ENCODE measurements around the gene FBXO41. TPM values are rescaled to one million over a fixed set of nuclear protein-coding genes. Genes with fewer than 3 reads are reported as not detected.

Gene FBXO41
- total and polyA plus RNA-seq, 4 donors: 0.25 to 4.7 (median 2.2) TPM

- peaks cover 0 to 3% of the 10 kb centered on the region in 2 donors for H3K27me3 ChIP-seq (ENCODE audit: control insufficient read depth in 1 of 2, insufficient read depth in 2 of 2, low read length in 1 of 2)
- no peak overlapping the region for H3K27ac ChIP-seq (ENCODE audit: low read depth in 1 of 2, low read length in 2 of 2)
- no peak for DNase-seq
- intact Hi-C loops (cut with DNase I): no loop called here
- no peaks in the 10 kb centered on the region for H3K4me1 ChIP-seq (ENCODE audit: control insufficient read depth in 1 of 2, insufficient read depth in 2 of 2, low read length in 2 of 2)
- H3K4me3 ChIP-seq (ENCODE audit: low read length in 2 of 2): no peak overlapping the region
- ATAC-seq (ENCODE audit: low FRiP score): no peak
- no peaks in the 10 kb centered on the region for H3K36me3 ChIP-seq (ENCODE audit: control insufficient read depth in 1 of 2, insufficient read depth in 2 of 2, low read length in 1 of 2)
- H3K9me3 ChIP-seq (ENCODE audit: control insufficient read depth, low read length): peaks cover 5% of the 10 kb centered on the region
- 63 to 67% methylated on average over 9 of the region's 9 CpGs for WGBS, 2 donors
Measured at GRCh38 chr2:73279852-73280251, 4.4 kb downstream of the FBXO41 start.

- DNase-seq: no peak
- intact Hi-C loops (cut with DNase I): no loop called here
- ATAC-seq (ENCODE audit: low FRiP score): no peak
- H3K4me1 ChIP-seq (ENCODE audit: control insufficient read depth in 1 of 2, insufficient read depth in 2 of 2, low read length in 2 of 2): no peaks in the 10 kb centered on the region
- 75 to 76% methylated on average over 1 of the region's 1 CpG for WGBS, 2 donors
- H3K27me3 ChIP-seq (ENCODE audit: control insufficient read depth in 1 of 2, insufficient read depth in 2 of 2, low read length in 1 of 2): peaks cover 0 to 4% of the 10 kb centered on the region in 2 donors
- no peak overlapping the region for H3K4me3 ChIP-seq (ENCODE audit: low read length in 2 of 2)
- peaks cover 3% of the 10 kb centered on the region for H3K9me3 ChIP-seq (ENCODE audit: control insufficient read depth, low read length)
- no peaks in the 10 kb centered on the region for H3K36me3 ChIP-seq (ENCODE audit: control insufficient read depth in 1 of 2, insufficient read depth in 2 of 2, low read length in 1 of 2)
- H3K27ac ChIP-seq (ENCODE audit: low read depth in 1 of 2, low read length in 2 of 2): no peak overlapping the region
Measured at GRCh38 chr2:73272270-73272669, 12.0 kb downstream of the FBXO41 start.

DNA sequence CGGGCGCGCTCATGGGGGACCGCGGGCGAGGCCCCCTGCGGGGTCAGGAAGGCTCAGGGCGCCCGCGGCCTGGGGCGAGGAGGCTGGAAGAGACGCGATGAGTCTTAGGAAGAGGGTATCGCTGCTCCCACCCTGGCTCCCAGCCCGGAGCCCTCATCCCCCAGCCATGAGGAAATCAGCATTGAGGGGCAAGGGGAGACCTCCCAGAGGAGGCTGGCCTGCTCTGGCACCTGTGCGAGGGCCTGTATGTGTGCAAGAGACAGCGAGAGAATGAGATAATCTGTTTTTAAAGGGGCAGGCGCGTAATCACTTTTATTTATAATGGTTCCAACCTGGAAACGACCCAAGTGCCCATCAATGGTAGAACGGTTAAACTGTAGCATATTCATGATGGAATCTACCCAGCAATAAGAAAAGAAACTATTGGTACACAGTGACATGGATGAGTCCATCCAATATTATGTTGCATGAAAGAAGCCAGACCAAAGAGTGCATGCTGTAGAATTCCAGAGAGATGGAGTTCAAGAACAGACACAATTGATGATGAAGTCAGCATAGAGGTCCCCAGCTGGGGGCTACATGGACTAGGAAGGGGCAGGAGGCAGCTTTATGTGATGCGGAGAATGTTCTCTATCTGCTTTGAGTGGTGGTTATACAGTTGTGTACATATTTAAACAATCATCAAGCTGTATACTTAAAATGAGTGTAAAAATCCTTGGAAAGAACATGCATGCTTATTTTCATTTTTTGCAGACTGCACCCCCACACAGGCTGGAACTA lies 14.4 kb downstream of the FBXO41 start:
- Histone ChIP-seq H3K27me3 (ENCODE audit: control insufficient read depth in 1 of 2, insufficient read depth in 2 of 2, low read length in 1 of 2) (peaks cover 0 to 4% of the 10 kb centered on the region in 2 donors), H3K27ac (ENCODE audit: low read depth in 1 of 2, low read length in 2 of 2) (no peak overlapping the region), H3K4me3 (ENCODE audit: low read length in 2 of 2) (no peak overlapping the region), H3K36me3 (ENCODE audit: control insufficient read depth in 1 of 2, insufficient read depth in 2 of 2, low read length in 1 of 2) (no peaks in the 10 kb centered on the region), H3K9me3 (ENCODE audit: control insufficient read depth, low read length) (peaks cover 3% of the 10 kb centered on the region), H3K4me1 (ENCODE audit: control insufficient read depth in 1 of 2, insufficient read depth in 2 of 2, low read length in 2 of 2) (no peaks in the 10 kb centered on the region)
- ATAC-seq (ENCODE audit: low FRiP score): no peak
- intact Hi-C loops (cut with DNase I): no loop called here
- 19 to 25% methylated on average over 16 to 22 of the region's 22 CpGs for WGBS, 2 donors
- no peak for DNase-seq

- ATAC-seq (ENCODE audit: low FRiP score) (no peak), DNase-seq (no peak)
- Histone ChIP-seq H3K4me3 (ENCODE audit: low read length in 2 of 2) (no peak overlapping the region), H3K36me3 (ENCODE audit: control insufficient read depth in 1 of 2, insufficient read depth in 2 of 2, low read length in 1 of 2) (no peaks in the 10 kb centered on the region), H3K4me1 (ENCODE audit: control insufficient read depth in 1 of 2, insufficient read depth in 2 of 2, low read length in 2 of 2) (no peaks in the 10 kb centered on the region), H3K9me3 (ENCODE audit: control insufficient read depth, low read length) (peaks cover 3% of the 10 kb centered on the region), H3K27me3 (ENCODE audit: control insufficient read depth in 1 of 2, insufficient read depth in 2 of 2, low read length in 1 of 2) (peaks cover 0 to 3% of the 10 kb centered on the region in 2 donors), H3K27ac (ENCODE audit: low read depth in 1 of 2, low read length in 2 of 2) (no peak overlapping the region)
- 5 to 6% methylated on average over 82 to 113 of the region's 113 CpGs for WGBS, 2 donors
- intact Hi-C loops (cut with DNase I): no loop called here
Measured at GRCh38 chr2:73268830-73269685, 15.2 kb downstream of the FBXO41 start.

DNA sequence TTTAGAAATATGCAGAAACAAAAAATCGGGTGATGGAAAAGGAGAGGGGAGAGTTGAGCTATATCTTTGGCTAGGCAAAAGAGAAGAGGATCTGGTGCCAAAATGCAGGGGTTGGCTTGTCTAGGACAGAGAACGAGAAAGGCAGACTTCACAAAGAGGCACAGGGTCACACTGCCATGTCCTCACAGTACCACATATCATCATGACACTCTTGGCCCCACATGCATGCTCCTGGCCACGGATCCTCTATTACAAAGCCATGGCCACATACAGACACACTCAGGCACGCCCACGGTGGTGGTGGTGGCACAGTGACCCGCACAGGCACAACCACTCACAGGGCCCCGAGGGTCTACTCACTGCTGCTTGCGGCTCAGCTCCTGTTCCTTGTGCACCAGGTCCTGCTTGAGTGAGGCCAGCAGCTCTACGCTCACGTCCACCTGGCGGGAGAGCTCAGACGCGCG lies 15.9 kb downstream of the FBXO41 start:
- Histone ChIP-seq H3K36me3 (ENCODE audit: control insufficient read depth in 1 of 2, insufficient read depth in 2 of 2, low read length in 1 of 2) (no peaks in the 10 kb centered on the region), H3K27me3 (ENCODE audit: control insufficient read depth in 1 of 2, insufficient read depth in 2 of 2, low read length in 1 of 2) (peaks cover 0 to 1% of the 10 kb centered on the region in 2 donors), H3K27ac (ENCODE audit: low read depth in 1 of 2, low read length in 2 of 2) (no peak overlapping the region), H3K4me1 (ENCODE audit: control insufficient read depth in 1 of 2, insufficient read depth in 2 of 2, low read length in 2 of 2) (no peaks in the 10 kb centered on the region), H3K9me3 (ENCODE audit: control insufficient read depth, low read length) (no peaks in the 10 kb centered on the region), H3K4me3 (ENCODE audit: low read length in 2 of 2) (no peak overlapping the region)
- intact Hi-C loops (cut with DNase I): no loop called here
- 29 to 31% methylated on average over 14 of the region's 14 CpGs for WGBS, 2 donors
- DNase-seq (no peak), ATAC-seq (ENCODE audit: low FRiP score) (no peak)

DNA sequence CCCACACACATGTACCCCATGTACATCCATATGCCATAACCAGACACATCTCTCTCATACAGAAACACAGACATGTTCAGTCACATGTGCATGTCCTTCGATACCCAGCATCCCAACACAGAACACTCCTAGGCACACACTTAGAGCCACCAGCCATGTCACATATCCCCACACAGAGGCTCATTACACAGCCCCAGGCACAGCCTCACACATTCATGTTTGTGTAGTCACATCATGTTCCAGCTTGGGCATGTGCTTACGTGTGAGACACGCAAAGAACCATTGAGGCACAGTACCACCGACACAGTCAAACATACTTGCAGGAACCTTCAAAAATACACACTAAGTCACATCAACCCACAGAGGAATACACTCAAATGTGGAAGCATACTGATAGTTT lies 17.3 kb downstream of the FBXO41 start:
- DNase-seq: no peak
- H3K36me3 ChIP-seq (ENCODE audit: control insufficient read depth in 1 of 2, insufficient read depth in 2 of 2, low read length in 1 of 2): no peaks in the 10 kb centered on the region
- H3K4me3 ChIP-seq (ENCODE audit: low read length in 2 of 2): no peak overlapping the region
- intact Hi-C loops (cut with DNase I): no loop called here
- no peak overlapping the region for H3K27ac ChIP-seq (ENCODE audit: low read depth in 1 of 2, low read length in 2 of 2)
- H3K27me3 ChIP-seq (ENCODE audit: control insufficient read depth in 1 of 2, insufficient read depth in 2 of 2, low read length in 1 of 2): peaks cover 0 to 1% of the 10 kb centered on the region in 2 donors
- WGBS, 2 donors: 95 to 98% methylated on average over 4 of the region's 4 CpGs
- H3K4me1 ChIP-seq (ENCODE audit: control insufficient read depth in 1 of 2, insufficient read depth in 2 of 2, low read length in 2 of 2): no peaks in the 10 kb centered on the region
- H3K9me3 ChIP-seq (ENCODE audit: control insufficient read depth, low read length): no peaks in the 10 kb centered on the region
- no peak for ATAC-seq (ENCODE audit: low FRiP score)

- 81 to 84% methylated on average over 26 of the region's 26 CpGs for WGBS, 2 donors
- intact Hi-C loops (cut with DNase I): no loop called here
- no peak for DNase-seq
Measured at GRCh38 chr2:73266061-73266901, 18.0 kb downstream of the FBXO41 start.

DNA sequence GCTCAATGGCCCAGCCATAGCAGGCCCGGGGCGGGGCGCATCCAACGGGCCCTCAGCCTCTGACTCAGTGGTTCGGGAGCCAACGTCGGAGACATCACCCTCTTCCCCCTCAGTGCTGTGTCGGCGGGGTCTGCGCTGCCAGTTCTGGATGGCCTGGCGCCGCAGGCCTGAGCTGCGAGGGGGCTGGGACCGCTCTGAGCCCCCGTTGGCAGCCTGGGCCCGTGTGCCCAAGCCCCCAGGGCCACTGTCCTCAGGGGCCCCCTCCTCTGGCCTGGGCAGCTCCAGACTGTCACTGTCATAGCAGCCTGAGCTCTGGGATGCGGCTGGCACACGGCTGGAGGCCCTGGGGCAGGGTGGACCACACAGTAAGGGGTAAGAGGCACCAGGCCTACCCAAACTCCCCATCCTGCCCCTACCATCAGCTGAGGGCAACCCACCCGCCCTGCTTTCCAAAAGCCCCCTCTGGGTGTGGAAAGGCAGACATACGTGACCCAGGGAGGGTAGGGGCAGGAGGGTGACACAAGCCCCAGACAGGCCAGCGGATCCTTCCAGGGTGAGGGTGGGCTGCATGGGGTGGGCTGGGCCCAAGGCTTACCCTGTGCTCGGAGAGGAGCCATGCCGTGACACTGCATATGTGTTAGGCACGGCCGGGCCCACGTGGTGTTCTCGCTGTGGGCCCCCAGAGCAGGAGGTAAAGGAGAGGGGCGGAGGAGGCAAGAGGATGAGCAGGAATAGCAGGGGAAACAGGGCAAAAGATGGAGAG lies 18.8 kb downstream of the FBXO41 start:
- no peak overlapping the region for H3K27ac ChIP-seq (ENCODE audit: low read depth in 1 of 2, low read length in 2 of 2)
- peak; percentile 8 for ATAC-seq (ENCODE audit: low FRiP score)
- no peaks in the 10 kb centered on the region for H3K36me3 ChIP-seq (ENCODE audit: control insufficient read depth in 1 of 2, insufficient read depth in 2 of 2, low read length in 1 of 2)
- H3K27me3 ChIP-seq (ENCODE audit: control insufficient read depth in 1 of 2, insufficient read depth in 2 of 2, low read length in 1 of 2): peaks cover 0 to 1% of the 10 kb centered on the region in 2 donors
- no peak overlapping the region for H3K4me3 ChIP-seq (ENCODE audit: low read length in 2 of 2)
- DNase-seq: no peak
- 90 to 94% methylated on average over 23 to 28 of the region's 28 CpGs for WGBS, 2 donors
- intact Hi-C loops (cut with DNase I): no loop called here
- H3K9me3 ChIP-seq (ENCODE audit: control insufficient read depth, low read length): no peaks in the 10 kb centered on the region
- H3K4me1 ChIP-seq (ENCODE audit: control insufficient read depth in 1 of 2, insufficient read depth in 2 of 2, low read length in 2 of 2): no peaks in the 10 kb centered on the region

More at GRCh38 chr2:73266061-73266901, 18.0 kb downstream of the FBXO41 start:
- no peak overlapping the region for H3K4me3 ChIP-seq (ENCODE audit: low read length in 2 of 2)
- H3K27ac ChIP-seq (ENCODE audit: low read depth in 1 of 2, low read length in 2 of 2): no peak overlapping the region
- H3K27me3 ChIP-seq (ENCODE audit: control insufficient read depth in 1 of 2, insufficient read depth in 2 of 2, low read length in 1 of 2): peaks cover 0 to 1% of the 10 kb centered on the region in 2 donors
- no peaks in the 10 kb centered on the region for H3K4me1 ChIP-seq (ENCODE audit: control insufficient read depth in 1 of 2, insufficient read depth in 2 of 2, low read length in 2 of 2)
- no peaks in the 10 kb centered on the region for H3K9me3 ChIP-seq (ENCODE audit: control insufficient read depth, low read length)
- no peak for ATAC-seq (ENCODE audit: low FRiP score)
- H3K36me3 ChIP-seq (ENCODE audit: control insufficient read depth in 1 of 2, insufficient read depth in 2 of 2, low read length in 1 of 2): no peaks in the 10 kb centered on the region

Data from aorta (tissue), 5 donors.